Activated naive CD8-positive, alpha-beta T cell treated with anti-CD3 and anti-CD28 coated beads, Interleukin-2, amount 50 U/mL, for 16 hours (primary cell): ENCODE results near the gene TCEA3.

Source experiments
- DNase-seq: peaks from one replicate; pipeline ENCODE4 v3.0.0-alpha.2; 2020; ENCODE audit warnings: low read depth, low spot score

TCEA3 gene

DNA sequence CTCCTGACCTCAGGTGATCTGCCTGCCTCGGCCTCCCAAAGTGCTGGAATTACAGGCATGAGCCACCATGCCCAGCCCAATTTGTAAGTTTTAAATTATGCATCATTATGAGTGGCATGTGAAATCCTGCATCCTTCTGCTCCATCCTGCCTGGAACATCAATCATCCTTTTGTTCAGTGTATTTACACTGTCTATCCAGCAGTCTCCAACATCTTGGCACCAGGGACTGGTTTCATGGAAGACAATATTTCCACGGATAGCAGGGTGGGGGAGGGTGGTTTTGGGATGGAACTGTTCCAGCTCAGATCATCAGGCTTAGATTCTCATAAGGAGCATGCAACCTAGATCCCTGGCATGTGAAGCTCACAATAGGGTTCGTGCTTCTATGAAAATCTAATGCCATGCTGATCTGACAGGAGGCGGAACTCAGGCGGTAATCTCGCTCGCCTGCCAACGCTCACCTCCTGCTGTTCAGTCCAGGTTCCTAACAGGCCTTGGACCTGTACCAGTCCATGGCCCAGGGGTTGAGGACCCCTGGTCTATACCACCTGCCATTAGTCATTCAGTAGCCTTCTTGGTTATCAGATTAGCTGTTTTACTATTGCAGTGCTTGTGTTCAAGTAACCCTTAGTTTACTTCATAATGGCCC lies 22.2 kb upstream of the TCEA3 start:
- DNase-seq: no peak

DNA sequence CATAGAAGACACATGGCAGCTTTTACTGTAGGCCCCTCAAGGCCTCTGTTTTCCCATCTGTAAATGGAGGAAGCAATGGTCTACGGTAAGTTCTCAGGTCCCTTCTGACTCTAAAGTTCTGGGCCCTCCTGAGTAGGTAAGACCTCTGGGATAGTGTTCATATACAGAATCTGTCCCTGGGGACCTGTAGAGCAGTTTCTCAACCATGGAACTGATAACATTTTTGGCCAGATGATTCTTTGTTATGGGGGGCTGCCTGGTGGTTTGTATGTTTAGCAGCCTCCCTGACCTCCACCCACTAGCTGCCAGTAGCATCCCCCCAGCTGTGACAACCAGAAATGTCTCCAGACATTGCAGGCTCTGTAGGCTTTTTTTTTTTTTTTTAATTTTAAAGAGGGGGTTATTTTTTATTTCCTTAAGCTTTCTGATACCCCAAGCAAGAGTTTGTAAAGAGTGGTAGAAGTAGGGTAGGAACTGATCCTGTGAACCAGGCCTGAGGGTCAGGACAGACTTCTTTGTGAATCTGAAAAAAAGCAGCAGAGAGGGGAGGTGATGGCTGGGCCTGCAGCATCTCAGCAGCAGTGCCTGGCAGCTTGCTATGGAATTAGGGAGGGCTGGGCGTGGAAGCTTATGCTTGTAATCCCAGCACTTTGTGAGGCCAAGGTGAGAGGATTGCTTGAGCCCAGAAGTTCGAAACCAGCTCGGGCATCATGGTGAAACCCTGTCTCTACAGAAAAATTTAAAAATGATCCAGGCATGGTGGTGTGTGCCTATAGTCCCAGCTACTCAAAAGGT lies 20.2 kb upstream of the TCEA3 start:
- no peak for DNase-seq

DNA sequence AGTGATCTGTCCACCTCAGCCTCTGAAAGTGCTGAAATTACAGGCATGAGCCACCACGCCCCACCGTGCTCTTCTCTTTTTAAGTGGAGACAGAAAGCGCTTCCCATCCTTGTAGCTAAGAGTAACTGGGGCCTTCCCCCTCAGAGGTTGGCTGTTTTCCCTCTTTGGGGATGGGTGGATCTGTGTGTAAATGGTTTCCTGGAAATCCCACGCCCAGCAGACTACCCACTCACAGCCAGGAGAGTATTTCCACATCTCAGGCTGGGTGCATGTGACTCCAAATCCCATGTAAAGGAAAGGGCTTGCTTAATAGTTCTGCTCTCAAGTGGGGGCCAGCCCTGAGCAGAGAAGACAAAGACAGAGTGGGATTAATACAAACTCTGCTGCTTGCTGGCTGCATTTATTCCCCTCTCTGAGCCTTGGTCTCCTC lies 19.6 kb upstream of the TCEA3 start:
- DNase-seq: no peak

DNA sequence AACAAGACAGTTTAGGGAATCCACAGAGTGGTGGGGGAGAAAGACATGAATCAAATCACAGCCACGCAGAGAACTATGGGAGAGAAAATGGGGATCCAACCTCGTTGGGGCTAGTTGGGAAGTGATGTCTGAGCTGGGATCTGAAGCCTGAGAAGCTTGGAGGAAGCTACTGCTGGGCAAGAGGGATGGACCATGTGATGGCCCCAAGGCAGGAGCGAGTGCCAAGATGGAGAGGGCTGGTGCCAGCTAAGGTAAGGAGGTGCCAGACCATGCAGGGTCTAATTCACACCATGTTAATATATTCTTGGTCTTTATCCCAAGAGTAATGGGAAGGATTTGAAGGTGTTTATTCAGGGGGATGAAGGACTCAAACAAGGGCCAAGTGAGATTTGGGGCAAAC lies 18.2 kb upstream of the TCEA3 start:
- DNase-seq: no peak

DNA sequence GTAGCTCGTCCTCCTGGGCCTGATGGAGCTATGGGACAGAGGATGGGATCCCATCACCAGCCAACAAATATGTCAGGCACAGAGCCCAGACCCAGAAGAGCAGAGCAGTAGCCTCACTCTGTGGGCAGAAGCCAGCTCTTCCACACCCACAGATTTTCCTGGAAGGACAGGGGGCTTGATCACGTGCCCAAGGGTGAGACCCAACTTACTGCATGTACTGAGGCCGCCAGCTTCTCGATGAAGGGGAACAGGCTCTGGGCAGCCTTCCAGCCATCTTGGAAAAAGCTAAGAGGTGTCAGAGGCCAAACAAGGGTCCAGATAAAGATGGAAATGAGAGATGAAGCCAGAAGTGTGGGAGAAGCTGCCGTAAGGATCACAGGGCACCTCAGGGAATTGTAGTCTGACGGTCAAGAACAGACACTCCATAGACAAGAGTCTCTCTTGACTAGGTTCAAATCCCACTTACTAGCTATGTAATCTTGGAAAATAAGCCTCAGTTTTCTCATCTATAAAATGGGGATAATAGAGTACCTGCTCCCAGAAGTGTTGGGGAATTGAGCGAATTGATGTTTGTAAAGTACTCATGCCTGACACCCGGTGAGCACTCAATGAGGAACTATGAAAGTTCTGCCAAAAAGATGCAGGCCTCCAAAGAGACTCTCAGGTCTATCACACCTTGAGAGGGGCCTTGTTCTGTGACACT lies 17.0 kb upstream of the TCEA3 start:
- DNase-seq: no peak

DNA sequence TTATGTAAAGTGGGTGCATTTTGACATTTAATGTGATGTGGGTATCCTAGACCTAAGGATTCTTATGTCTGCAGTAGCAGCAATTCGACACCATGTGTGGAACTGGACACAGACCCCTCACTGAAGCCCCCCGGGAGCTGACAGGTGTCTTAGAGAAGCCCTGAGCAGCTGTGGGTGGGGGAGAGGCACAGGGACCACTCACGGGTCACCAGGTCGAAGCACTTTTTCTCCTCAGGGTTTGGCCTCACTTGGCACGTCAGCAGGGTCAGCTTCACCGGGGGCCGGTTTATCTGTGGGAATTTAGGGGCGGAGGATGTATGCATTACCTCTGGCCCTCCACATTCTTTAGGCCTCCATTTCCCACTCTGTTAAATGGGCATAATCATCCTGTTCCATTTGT lies 14.0 kb upstream of the TCEA3 start:
- DNase-seq: no peak

DNA sequence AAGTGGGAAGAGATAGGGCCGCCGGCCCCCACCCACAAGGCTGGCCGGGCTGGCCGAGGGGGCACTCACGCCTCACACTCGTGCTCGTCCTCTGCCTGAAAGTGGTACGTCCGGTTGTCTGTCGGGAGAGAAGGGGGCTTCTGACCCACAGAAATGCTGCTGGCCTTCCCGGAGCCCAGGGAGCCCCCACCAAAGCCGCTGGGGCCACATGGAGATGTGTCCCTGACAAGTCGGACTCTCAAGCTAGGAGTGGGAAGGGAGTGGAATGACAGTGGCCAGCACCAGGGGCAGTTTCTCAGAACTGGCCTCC lies 12.8 kb upstream of the TCEA3 start:
- DNase-seq: no peak

DNA sequence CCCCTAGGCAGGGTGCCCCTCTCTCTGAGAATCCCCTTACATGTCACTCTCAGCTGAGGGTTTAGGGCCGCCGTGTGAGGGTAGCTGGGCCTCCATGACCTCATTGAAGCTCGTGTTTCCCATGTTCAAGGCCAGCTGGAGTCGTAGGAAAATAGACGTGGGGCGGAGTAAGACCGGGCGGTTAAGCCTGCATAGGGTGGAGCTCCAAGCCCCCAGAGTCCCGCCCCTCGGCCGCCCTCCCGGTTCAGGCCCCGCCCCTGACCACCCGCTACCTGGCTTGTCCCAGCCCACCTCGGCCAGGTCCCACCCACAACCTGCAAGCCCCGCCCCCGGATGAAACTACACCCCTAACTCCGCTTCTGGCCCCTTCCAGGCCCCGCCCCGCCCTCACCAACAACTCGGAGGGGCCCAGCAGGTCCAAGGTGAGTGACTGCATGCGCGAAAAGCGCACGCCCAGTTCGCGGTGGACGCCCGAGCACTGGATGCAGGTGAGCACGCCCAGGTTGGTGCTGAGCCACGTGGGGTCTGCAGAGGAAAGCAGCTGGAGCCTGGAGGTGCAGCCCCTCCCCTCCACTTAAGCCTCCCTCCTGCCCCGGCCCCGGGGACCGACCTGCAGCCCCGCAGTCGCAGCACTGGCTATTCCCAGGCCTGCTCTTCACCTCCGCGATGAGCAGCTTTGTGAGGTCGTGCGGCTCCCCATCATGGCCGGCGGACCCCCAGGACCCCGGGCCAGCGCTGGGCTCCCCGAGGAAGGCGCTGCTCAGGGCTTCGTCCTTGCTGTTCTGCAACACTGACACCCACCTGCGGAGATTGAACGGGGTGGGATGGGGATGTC lies 12.2 kb upstream of the TCEA3 start:
- DNase-seq: no peak

DNA sequence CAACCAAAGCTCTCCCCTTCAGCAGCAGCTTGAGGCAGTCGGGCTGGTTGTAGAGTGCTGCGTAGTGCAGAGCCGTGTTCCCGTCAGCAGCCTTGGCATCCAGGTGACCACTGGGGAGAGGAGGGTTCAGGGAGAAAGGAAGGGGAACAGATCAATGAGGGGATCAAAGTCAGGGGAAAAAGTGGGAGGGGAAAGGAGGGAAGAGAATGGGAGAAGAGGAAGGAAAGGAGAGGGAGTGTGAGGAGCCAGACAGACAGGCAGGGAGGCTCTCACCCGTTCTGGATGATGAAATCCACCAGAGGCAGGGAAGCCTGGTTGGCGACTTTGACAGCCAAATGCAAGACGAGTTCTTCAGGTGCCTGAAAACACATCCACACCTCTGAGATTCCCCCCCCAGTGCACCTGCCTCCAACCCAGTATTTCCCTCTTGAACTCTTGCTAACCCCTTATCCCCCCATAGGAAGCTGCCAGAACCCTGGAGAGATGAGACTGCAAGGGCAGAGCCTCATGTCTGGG lies 9.8 kb upstream of the TCEA3 start:
- no peak for DNase-seq

DNA sequence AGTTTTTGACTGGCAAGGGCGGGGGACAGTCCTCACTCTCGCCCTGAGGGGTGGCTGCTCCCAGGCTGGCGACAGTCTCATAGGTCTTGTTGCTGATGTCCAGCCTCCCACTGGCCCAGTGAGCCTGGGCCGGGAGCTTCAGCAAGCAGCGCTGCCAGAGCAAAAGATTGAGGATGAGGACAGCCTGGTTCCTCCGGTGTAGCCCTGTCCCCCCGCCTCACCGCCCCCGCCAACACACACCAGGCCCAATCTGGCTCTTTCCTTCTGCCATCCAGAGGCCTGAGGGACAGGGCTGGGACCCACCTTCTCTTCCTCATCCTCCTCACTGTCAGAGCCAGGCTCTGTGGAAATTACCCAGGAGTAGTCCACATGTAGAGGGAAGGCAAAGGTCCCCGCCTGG lies 8.6 kb upstream of the TCEA3 start:
- no peak for DNase-seq

DNA sequence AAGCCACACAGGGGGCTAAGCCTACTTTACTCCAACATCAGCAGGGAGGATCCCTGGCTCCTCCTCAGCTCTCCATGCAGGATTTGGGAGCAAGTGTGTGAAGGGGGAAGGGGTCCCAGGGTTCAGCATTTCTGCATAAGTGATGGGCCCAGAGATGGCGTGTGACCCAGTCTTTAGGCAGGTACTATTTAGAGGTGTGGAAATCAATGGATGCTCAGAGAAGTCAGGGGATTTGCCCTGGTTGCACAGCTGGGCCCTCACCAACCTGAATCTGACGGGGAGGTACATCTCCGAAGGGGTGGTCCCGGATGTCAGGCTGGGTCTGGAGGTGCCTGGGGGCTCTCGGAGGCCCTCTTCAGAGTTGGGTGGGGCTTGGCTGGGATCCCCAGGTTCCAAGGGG lies 6.9 kb upstream of the TCEA3 start:
- no peak for DNase-seq

DNA sequence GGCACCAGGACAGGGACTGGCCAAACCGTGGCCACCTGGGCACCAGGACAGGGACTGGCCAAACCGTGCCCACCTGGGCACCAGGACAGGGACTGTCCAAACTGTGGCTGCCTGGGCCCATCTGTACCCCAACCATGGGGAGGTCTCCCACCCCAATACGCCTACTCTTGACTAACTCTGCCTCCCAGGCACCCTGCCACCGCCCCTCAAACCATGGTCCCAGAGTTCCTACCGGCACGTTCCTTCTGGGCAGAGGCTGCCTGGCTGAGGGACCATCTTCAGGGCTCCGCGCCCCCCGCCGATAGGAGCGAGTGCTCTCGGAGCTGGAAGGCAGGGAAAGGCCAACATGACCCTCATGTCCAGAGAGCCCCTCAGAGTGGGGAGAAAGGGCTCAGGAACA lies 6.3 kb upstream of the TCEA3 start:
- no peak for DNase-seq

DNA sequence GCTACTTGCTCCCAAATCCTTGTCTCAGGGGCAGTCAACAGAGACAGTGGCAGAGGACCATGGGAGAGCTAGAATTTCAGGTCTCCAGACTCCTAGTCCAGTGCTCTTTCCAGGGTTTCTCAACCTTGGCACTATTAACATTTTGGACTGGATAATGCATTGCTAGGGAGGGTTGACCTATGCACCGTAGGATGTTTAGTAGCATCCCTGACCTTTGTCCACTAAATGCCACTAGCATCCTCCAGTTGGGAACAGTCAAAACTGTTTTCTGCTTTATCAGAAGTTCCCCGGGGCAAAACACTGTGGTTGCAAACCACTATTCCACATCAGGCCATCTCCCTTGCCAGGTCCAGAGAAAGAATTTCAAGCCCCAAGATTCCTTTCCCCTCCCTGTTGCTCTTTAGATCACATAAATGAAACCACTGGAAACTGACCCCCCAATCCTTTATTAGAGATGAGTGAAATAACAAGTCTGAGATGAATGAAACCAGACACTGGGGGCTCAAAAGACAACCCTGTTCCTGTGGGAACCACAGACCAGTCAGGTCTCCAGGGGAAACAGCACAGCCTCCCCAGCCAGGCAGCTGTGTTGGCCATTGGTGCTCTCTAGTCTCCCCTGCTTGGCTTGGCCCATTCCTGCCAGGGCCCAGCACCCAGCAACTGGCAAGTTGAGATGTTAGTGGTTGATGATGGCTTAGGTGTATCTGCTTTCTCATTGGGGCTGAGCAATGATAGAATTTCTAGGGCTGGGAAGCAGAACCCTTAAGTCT lies 3.8 kb upstream of the TCEA3 start:
- DNase-seq: no peak

DNA sequence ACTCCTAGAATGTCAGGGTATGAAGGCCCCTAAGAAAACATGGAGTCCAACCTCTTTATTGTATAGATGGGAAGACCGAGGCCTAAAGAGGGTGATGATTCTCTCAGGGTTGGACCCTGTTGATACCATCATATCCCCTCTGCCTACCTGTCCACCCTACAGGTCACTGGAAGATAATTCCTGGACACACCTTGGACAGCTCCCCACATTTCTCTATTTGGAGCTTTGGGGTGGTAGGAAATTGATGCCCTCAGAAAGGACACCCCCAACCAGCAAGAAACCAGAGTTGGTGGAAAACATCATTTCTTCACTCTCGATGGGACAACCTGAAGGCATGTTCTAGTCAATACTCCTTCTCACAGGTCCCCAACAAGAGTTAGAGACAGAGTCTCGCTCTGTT lies 3.0 kb upstream of the TCEA3 start:
- no peak for DNase-seq

DNA sequence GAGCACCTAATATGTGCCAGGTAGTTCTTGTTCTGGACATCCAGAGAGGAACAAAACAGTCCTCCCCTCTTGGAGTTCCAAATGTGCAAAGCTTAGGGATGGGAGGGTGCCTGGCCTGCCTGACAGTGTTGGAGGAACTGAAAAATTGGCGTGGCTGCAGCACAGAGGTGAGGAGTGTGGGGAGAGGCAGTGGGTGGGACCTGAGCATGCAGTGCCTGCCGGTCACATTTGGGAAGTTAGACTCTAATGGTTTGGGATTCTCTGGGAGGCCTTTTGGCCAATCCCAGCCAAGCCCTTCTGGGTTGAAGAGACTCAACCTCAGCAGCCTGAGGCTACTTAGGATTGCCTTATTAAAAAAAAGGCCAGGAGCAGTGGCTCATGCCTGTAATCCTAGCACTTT lies 2.3 kb upstream of the TCEA3 start:
- DNase-seq: no peak

DNA sequence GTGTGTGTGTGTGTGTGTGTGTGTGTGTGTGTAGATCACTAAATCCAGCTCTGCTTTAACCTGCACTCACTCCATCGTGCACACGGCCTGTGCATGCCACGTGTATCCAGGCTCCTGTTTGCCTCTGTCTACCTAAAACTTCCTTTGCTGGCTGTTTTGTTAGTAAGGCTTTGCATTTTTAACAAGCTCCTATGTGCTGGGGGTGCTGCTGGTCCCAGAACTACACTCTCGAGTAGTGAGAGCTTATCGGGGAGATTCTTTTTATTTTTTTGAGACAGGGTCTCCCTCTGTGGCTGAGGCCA lies 596 bp upstream of the TCEA3 start:
- DNase-seq: no peak

DNA sequence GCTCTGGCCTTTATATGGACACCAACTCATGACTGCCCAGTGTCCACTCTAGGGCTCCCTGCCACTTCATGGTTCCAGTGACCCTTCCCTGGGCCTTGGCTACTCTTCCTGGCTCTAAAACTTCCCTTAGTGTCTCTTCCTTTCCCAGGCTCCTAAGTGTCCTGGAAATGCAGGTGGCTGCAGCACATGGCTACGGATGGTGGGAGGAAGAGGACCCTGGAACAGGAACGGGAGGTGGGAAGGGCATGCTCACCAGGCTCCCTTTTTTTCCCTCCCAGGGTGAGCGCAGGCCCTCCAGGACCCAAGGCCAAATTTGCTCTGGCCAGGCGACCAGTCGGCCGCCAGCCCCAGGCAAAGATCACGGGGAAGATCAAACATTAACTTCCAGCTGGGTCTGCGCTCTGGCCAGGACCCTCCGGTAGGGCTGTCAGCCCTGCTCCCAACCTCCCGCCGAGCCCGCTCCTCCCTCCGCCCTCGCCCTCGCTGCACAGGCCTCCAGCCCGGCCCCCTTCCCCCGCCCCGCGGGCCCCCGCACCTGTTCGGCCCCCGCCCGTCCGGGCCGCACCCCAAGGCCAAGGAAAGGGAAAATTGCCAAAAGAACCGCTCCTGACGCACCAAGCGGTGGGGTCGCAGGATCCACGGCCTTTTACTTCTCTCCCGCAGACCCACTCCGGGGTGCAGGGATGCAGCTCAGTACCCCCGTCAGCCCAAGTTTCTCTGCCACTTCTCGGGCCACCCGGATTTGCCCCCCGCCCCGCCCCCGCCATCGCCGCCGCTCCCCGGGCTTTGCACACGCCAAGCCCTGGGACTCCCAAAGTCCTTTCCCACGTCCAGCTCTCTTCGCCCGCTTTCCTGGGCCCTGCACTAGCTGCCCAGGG lies 894 bp downstream of the TCEA3 start:
- DNase-seq: no peak

DNA sequence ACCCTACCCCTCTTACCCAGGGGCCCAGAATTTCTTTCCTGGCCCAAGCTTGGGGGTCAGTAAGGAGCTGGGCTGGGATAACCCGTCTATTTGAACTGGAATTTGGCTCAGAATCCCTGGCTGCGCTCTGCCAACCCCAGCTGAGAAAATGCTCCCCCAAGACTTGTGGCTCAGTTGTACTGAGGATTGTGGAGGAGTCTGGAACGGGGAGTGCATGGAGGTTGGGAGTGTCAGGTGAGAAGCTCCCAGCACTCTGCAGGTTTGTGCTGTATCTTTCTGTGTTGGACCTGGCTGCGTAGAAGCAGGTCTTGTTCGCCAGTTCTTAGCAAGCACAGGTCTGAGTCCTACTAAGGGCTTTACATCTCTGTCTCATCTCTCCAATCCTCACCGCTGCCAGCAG lies 1.6 kb downstream of the TCEA3 start:
- no peak for DNase-seq

DNA sequence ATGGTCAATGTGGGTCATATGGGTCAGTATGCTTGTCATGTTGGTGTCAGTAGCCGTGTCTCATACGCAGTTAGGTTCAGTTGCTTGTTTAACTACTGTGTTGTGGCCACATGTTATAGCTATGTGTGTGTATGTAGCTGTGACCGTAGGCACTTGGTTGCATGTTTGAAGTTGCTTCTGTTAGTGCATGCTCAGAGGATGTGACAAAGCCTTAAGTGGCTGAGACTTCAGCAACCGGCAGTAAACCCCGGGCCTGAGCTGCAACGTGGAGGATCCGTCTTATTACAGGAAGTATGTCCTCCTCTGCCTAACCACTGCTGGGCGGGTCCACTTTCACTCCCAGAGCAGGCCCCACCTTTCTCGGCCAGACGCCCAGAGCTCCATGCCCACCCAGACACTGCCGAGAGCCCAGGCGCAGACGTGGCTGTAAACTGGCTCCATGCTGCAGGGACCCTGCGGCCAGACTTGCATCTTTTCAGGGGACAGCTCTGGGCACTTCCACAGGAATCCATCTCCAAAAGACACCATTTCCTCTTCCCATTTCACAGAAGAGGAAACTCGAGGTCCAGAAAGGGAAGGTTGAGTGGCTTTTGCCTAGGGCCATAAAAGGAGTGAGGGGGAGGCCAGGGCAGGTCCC lies 2.2 kb downstream of the TCEA3 start:
- no peak for DNase-seq

DNA sequence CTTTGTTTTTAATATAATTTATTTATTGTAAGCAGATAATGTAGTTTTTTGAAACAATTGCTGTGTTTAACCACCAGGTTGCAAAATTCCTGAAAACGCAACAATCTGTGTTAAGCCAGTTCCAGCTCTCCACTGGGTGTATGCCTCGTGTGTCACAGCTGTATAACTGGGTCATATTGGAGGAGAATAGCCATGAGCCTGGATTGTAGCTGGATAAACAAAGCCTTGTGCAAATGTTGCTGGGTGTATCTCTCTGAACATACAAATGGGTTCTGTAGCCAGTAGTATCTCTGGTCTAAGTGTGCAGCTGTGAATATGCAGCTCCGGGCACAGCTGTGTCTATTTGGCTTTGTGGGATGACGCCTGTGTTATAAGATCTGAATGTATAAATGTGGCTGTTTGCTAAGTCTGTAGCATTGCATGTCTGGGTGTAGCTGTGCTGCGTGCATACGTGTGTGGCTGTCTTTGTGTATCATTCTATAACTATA lies 2.8 kb downstream of the TCEA3 start:
- DNase-seq: no peak
